HG03442 (cell line): ENCODE results near the gene RNGTT.
"Not testable (repeated sequence)": the region's sequence is repeated elsewhere in the genome, so short reads cannot be mapped to it uniquely, and the experiment has no call there.

Source experiments
- ATAC-seq: cut with Tn5 transposase; IDR thresholded peaks from one replicate; pipeline ENCODE4 v1.9.1; 2021; ENCODE audit warnings: mild to moderate bottlenecking, moderate library complexity; ENCODE audit not compliant: unreplicated experiment

Gene RNGTT

DNA sequence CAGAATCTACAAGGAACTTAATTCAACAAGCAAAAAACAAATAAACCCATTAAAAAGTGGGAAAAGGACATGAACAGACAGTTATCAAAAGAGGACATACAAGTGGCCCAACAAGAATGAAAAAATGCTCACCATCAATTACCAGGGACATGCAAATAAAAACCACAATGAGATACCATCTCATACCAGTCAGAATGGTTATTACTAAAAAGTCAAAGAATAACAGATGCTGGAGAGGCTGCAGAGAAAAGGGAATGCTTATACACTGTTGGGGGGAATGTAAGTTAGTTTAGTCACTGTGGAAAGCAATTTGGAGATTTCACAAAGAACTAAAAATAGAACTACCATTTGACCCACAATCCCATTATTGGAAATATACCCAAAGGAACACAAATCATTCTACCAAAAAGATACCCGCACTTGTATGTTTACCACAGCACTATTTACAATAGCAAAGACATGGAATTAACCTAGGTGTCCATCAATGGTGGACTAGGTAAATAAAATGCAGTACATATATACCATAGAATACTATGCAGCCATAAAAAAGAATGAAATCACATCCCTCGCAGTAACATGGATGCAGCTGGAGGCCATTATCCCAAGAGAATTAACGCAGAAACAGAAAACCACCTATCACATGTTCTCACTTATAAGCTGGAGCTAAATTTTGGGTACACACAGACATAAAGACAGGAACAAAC is 48.4 kb downstream of the RNGTT start:
- ATAC-seq, result no peak

DNA sequence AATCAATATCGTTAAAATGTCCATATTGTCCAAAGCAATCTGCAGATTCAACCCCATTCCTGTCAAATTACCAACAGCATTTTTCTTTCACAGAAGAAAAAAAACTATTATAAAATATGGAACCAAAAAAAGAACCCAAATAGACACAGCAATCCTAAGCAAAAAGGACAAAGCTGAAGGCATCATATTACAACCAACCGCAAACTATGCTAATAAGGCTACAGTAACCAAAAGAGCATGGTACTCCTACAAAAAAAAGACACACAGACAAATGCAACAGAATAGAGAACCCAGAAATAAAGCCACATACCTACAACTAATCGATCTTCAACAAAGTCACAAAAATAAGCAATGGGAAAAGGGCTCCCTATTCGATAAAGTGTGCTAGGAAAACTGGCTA is 49.2 kb downstream of the RNGTT start:
- no peak for ATAC-seq

DNA sequence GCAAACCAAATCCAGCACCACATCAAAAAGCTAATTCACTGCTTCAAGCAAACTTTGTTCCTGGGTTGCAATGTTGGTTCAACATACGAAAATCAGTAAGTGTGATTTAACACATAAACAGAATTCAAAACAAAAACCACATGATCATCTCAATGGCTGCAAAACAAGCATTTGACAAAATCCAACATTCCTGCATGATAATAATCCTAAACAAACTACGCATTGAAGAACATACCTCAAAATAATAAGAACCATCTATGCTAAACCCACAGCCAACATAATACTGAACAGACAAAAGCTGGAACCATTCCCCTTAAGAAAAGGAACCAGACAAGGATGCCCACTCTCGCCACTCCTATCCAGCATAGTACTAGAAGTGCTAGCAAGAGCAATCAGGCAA is 49.9 kb downstream of the RNGTT start:
- no peak for ATAC-seq

DNA sequence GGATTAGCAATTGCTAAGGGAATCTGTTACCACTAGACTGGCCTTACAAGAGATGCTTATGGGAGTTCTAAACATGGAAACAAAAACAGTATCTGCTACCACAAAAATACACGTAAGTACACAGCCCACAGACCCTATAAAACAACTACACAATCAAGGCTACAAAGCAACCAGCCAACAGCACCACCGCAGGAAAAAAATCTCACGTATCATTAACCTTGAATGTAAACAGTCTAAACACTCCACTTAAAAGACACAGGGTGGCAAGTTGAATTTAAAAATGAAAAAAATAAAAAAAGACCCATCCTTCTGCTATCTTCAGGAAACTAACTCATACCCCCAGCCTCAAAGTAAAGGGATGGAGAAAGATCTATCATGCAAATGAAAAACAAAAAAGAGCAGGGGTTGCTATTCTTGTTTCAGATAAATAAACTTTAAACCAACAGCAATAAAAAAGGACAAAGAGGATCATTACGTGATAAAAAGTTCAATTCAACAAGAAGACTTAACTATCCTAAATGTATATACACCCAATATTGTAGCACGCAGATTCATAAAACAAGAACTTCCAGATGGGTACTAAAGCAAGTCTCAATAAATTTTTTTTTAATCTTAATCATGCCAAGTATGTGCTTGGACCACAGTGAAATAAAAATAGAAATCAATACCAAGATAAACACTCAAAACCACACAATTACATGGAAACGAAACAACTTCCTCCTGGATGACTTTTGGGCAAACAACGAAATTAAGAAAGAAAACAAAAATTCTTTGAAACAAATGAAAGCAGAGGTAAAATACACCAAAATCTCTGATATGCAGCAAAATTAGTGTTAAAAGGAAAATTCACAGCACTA is 52.3 kb downstream of the RNGTT start:
- ATAC-seq, result no peak

DNA sequence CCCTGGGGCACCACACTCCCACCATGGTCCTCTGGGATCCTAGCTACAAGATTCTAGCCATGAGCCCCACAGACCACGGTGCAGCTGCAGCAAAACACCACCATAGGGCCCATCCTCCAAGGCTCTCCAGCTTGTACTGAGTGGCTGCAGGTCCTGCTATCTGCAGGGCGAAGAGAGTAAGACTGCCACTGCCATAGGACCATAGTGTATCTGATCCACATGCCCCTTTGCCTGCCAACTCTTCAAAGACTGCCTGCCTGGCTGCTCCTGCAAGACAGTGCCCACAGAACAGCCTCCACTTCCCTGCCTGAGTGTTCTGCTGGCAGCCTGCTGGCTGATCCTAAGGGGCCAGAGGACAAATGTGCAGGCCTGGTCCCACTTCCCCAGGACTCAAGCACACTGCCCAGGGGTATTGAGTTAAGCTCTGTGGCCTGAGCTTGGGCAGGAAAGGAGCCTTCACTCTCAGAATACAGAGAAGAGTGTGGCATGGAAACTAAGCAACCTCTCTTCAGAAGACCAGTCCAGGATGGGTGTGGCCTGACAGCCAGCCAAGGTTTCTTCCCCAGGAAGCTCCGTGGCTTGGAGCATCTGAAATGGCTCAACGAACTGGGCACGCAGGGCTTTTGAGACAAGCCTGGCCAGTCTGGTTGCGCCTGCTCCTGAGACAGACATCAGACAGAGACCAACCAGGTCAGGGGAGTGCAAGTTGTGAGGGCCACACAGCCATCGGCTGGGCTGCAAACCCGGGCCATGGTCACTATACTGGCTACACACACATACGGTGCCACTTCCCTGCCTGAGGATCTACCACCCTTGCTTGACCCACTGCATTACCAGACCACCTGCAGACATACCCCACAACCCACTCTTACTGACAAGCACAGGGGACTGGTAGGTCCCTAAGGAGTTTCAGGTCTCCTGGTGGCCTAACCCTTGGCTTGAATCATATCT is 54.5 kb downstream of the RNGTT start:
- no peak for ATAC-seq

DNA sequence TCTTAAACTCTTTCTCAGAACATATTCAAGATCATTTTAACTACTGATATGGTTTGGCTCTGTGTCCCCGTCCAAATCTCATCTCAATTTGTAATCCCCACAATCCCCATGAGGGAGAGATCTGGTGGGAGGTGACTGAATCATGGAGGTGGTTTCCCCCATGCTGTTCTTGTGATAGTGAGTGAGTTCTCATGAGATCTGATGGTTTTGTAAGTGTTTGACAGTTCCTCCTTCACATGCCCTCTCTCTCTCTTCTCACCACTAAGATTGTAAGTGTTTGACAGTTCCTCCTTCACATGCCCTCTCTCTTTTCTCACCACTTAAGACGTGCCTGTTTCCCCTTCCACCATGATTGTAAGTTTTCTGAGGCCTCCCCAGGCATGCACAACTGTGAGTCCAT is 56.3 kb downstream of the RNGTT start:
- not testable (repeated sequence) for ATAC-seq

DNA sequence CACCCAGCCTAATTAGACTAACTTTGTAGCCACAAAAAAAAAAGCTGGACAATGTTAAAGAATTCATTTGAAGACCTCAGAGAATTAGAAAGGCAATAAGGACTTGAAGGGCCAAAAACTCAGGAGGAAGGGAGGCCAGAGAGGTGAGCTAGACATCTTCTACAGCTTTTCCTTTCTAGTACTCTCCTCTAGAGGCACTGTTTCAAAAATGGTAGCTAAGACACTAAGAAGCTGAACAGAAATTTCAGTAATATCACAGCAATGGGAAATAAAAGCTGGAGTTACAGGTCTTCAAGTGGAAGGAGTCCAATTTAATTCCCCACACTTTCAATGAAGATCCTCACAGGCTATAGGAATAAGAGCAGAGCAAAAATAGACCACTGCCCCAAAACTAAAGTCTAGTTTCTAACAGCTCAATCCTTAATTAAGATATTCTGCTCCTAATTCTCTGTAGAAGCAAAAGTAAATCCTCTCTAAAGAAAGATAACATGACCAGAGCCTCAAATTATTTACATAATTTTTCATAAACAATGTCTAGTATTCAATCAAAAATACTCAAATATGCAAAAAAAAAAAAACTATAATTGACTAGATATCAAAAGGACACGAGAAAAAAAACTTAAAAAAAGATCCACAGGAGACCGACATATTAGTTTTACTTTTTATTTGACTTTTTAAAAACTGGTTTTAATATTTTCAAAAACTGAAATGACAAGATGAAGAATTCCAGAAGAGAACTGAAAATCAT is 63.7 kb downstream of the RNGTT start:
- ATAC-seq, result no peak

DNA sequence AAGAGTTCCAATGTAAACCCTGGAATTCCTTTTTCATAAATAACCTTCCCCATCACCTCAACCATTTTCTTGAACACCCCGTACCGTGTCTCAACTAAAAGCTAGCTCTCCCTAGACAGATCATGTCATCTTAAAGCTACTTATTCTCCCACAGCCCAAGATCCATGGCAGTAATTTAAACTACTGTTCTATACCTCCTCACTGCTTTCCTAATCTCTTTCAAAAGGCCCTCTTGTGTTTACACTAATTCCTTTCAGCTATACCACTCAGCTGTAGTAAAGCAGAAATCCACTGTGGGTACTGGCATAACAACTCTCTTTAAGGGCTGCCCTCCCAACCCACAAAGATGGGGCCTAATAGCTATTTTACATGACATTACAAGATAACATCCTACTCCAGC is 67.5 kb downstream of the RNGTT start:
- no peak for ATAC-seq

DNA sequence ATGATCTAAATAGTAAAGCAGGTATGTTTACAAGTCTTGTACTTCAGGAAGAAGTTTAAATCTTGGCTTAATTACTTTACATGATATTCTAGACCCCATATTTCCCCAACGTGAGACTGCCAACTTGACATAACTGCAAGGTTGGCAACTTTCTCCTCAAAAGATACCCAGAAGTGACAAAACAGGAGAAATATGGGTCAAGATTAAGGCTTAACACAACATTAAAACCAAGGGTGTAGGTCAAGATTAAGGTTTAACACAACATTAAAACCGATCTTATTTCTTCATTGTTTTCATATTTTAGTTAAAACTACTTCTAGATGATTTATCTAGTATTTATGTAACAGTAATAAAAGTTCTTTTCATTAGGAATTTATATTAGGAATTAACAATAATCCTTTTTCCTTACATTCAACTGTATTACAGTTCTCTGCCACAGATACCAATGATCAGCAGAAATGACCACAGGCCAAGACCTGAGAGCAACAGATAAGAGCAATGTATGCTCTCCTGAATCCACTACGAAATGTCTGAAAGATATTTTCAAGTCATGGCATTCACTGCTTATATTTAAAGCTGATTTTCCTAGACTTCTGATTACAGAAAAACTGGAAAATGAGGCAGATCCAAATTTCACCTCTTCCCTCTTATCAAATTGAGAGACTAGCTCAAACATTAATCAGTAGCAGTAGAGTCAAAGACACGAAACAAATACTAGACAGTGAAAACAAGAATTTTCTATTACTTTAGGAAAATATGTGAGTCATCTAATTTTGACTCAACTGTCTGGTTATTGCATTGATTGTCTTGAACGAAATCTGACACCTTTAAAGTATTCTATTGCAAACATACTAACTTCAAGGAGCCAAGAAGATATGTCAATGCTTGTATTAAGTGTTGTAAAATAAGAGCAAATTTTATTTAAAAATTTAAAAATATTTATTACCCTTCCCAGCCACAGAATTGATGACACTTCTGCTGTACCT is 72.3 kb downstream of the RNGTT start:
- ATAC-seq, result no peak

DNA sequence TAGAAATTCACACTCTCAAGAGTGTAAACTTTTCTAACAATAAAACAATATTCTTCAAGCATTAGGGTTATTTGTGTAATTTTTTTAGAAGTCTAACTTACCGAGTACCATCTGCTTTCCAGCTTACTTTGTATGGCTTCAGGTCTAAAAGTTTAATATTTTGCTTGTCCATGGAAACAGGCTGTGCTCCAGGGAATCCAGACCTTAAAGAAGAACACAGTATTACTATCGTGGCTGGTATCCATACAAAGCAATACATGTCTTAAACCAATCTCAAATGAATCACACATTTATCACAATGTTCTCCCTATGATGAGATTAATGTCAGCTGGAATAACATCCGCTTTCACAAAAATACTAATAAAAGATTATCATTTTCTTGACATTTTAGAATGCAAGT is 73.0 kb downstream of the RNGTT start:
- no peak for ATAC-seq

DNA sequence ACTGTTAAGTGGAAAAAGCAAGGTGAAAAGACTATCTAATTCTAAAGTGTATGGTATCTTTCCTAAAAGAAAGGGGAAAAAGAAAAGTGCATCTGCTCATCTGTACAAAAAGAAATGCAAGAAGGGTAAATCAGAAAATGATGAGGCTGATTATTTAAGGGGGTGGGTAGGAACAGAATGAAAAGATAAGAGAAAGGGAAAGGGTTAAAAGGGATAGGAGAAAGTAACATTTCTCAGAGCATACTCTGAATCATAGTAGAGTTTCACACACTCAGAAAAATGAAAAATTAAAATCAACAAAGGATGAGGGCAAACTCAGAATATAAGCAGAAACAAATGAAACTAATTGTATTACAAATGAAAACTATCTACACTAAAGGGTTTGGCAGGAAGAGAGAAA is 79.1 kb downstream of the RNGTT start:
- ATAC-seq, result no peak

DNA sequence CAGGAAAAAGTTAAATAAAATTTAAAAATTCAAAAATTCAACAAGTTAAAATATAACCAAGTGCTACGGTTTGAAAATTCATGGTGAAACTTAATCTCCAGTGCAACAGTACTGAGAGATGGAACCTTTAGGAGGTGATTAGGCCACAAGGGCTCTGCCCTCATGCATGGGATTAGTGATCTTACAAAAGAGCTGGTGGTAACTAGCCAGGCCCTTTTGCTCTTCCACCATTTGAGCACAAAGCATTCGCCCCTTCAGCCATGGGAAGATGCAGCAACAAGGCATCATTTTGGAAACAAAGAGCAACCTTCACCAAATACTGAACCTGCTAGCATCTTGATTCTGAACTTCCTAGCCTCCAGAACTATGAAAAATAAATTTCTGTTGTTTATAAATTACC is 80.9 kb downstream of the RNGTT start:
- no peak for ATAC-seq

DNA sequence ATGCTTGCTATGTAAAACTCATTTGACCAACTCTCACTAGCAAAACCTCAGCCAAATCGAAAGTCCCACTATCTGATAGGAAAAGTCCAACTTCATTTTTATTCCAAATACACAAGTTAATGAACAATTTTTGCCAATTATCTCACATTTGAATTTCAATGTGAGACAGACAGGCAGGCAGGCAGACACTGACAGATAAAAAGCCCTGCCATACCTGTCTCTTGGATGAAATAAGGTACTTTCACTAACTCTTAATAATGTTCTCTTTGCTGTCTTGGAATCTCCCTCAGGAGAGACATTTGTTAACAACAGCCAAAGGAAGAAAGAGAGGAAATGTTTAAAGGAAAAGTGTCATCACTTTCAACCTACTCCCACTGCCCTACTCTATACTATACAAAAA is 82.0 kb downstream of the RNGTT start:
- no peak for ATAC-seq

DNA sequence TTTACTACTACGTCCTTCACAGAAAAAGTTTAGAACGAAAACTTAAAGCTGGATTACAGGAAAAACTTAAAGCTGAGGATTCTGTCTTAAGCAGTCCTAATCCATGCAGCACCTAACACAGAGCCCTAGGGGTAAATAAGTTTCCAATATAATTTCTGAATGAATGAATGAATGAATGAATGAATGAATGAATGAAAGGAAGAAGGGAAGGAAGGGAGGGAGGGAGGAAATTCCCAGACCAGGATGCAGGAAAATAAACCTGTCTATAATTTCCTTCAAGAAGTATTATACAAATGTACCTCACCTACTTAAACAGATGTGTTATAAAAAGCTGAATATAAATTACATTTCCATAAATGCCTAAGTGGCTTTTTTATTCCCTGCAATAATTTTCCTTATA is 83.4 kb downstream of the RNGTT start:
- no peak for ATAC-seq

DNA sequence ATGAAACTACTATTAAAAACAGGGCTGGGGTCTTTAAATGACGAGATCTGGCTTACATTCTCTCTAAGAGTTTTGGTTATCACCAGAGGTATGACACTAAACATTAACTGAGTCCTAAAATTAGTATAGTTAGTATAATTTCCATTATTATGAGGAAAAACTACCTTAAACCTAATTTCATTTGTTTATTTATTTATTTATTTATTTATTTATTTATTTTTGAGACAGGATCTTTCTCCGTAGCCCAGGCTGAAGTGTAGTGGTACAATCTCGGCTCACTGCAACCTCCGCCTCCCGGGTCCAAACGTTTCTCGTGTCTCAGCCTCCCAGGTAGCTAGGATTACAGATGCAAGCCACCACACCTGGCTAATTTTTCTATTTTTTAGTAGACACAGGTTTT is 85.5 kb downstream of the RNGTT start:
- ATAC-seq, result no peak

DNA sequence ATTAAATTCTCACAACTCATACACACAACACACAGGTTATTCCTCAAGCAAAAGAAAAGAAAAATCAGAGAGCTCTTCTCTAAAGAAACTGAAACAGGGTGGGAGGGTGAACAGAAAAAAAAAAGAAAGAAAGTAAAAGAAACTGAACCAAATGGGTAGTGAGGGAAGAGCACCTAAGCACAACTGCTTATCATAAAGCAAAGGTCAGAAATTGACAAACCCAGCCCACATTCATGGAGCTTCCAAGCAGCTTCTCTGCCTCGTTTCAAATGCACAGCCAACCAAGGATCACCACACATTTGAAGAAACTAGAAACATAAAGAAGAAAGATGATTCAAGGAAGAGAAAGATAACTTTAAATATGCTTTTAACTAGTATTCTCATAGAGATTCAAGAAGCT is 90.5 kb downstream of the RNGTT start:
- no peak for ATAC-seq

DNA sequence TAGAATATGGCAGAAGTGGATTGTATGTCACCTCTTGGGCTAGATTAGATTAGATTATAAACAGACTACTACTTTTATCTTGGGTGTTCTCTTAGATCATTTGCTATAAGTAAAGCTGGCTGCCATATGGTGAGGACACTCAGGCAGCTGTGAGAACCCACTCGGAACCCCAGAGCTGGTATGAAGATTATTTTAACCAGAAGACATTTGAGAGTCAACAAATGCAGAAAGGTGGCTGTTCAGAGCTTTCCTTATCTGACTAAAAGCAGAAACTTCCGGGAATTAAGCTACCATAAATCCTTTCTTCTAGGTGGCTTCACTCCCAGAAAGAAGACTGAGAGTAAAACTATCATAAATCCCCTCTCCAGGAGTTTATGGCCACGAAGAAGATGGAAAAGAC is 91.9 kb downstream of the RNGTT start:
- ATAC-seq, result no peak

DNA sequence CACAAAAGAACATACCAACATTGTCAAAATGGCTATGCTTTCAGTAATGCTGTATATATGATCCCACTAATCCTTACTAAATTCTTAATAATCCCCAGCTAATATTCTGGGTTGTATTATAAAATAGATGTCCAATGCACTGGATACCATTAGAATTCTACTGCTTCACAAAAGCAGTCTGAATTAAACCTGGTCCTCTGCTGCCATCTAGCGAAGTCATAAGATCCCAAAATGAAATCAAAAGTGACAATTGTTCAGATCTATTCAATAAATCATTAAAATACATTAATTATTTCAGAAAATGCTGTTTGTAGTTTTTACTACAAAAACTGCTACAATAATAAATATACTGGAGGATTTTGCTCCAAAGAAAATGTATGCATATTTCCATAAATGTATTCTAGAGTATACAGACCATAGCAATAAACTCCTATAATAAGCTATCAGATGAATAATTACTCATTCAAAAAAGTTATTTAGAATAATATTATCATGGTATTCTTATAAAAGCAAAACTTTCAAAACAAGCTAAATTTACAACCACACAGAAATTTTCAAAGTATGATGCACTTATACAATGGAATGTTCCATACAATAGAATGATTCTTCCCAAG is 92.6 kb downstream of the RNGTT start:
- ATAC-seq, result no peak
